Gastrocnemius medialis (tissue), 4 donors: ENCODE measurements around the gene ACADVL. TPM values are rescaled to one million over a fixed set of nuclear protein-coding genes. Genes with fewer than 3 reads are reported as not detected.

ENCODE experiments used
- ATAC-seq, 2 donors: fragments of 150-250 bp; one replicate each; pipeline ENCODE4 v1.9.1; 2016
- DNase-seq, 2 donors: peaks; one replicate each; pipeline ENCODE4 v3.0.0-alpha.2; 2019
- H3K27ac ChIP-seq, 4 donors: fragments of 200-600 bp; sonication (generic); 1 replicate in 1 of 4; 2 replicates in 3 of 4; pipeline ENCODE4 v1.5.1; 2016 to 2018; ENCODE audit warnings: mild to moderate bottlenecking in 2 of 4, moderate library complexity in 1 of 4
- H3K27me3 ChIP-seq, 3 donors: fragments of 200-600 bp; sonication (generic) in 2 of 3; 1 replicate in 1 of 3; 2 replicates in 2 of 3; pipeline versions ENCODE4 v1.5.1 to v1.6.0; 2016 to 2019; ENCODE audit warnings: mild to moderate bottlenecking in 1 of 3, moderate library complexity in 1 of 3
- H3K36me3 ChIP-seq, 2 donors: fragments of 200-600 bp; sonication (generic) in 1 of 2; one replicate each; pipeline ENCODE4 v1.5.1; 2017 to 2018
- H3K4me1 ChIP-seq, 2 donors: fragments of 200-600 bp; sonication (generic) in 1 of 2; one replicate each; pipeline ENCODE4 v1.5.1; 2016 to 2017; ENCODE audit warnings: mild to moderate bottlenecking in 2 of 2
- H3K4me3 ChIP-seq, 4 donors: fragments of 200-600 bp; sonication (generic) in 3 of 4; 1 replicate in 1 of 4; 2 replicates in 3 of 4; pipeline ENCODE4 v1.5.1; 2016 to 2019; ENCODE audit warnings: mild to moderate bottlenecking in 2 of 4
- H3K9me3 ChIP-seq, 3 donors: fragments of 200-600 bp; sonication (generic) in 2 of 3; 1 replicate in 1 of 3; 2 replicates in 2 of 3; pipeline ENCODE4 v1.5.1; 2016 to 2019
- POLR2A ChIP-seq, 2 donors: fragments of 450-650 bp; IDR thresholded peaks; one replicate each; pipeline ENCODE4 v1.6.1; 2017; ENCODE audit warnings: antibody characterized with exemption in 2 of 2, mild to moderate bottlenecking in 2 of 2, moderate library complexity in 2 of 2
- in situ Hi-C, 4 donors: fragments of 200-750 bp; cut with MboI; loops; one replicate each; pipeline versions ENCODE4 v1.15.0 to v1.8.0; 2017; ENCODE audit warnings: low sequenced_read_pairs in 4 of 4
- intact Hi-C: fragments of 100-400 bp; cut with DNase I; formaldehyde crosslinking; loops from one replicate; pipeline ENCODE4 v1.15.1; 2023; ENCODE audit warnings: low total_unique reads
- microRNA counts, 2 donors: library from miRNA; unstranded; fragments of <30 nt; microRNA quantifications; one replicate each; lab custom pipeline; 2016
- microRNA-seq, 2 donors: library from miRNA; unstranded; fragments of <30 nt; microRNA quantifications; one replicate each; pipeline ENCODE4, GENCODE V29; 2016; ENCODE audit warnings: borderline replicate concordance in 2 of 2
- total RNA-seq, 4 donors: library from RNA; depleted of rRNA; stranded (reverse); fragments of >200 nt; gene quantifications; one replicate each; pipeline versions ENCODE4 v1.1.0 to v1.2.3, GENCODE V29; 2016
- TF ChIP-seq, protein P1 (sequence below), 5 experiments: fragments of 450-650 bp in 3 of 5; fragments of 200-600 bp in 2 of 5; sonication (generic) in 2 of 5; IDR thresholded peaks in 4 of 5; conservative IDR thresholded peaks in 1 of 5; 1 replicate in 4 of 5; 2 replicates in 1 of 5; pipeline ENCODE4 v1.5.1; 2016 to 2019; ENCODE audit warnings: antibody characterized with exemption in 5 of 5, mild to moderate bottlenecking in 3 of 5, moderate library complexity in 3 of 5

ACADVL gene
- total RNA-seq, 4 donors from 2014 or later = 771 to 1,217 (median 1,086) TPM

DNA sequence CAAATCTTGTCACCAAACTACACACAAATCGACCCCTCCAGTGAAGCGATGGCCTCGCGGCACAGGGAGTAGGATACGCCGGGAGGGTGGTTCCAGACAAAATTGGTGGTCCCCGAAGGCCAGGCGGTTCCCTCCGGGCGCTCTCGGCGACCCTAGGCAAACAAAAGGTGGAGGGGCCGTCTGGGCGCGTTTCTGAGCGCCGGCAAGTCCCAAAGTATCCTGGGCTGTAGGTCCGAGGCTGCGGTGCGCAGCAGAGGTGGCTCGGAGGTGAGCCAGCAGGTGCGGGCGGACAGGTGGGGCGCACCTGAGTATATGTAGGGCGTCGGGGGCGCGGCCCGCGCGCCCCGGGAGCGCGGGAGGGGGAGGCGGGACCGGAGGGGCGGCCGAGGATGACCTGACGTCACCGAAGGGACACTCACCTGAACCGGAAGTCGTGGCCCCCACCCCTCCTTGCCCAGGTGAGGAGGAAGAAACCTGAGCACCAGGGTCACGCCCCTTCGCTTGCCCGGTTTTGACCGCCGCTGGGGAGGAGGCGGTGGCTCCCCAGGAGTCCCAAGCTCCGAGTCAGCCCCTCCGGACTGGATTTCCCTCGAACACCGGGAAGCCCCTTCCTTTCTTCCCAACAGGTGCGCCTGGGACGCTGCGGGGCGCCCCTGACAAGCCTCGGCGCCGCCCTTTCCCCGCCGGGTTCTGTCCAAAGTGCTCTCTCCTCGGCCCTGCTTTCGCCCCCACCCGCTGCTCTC lies 42.6 kb downstream of the ACADVL start, which contains the start of gene CLDN7:
Gene CLDN7 (minus strand): TSS at position 287 of the 743 bp plus-strand sequence. CDS start 435 bp downstream, outside the sequence.
- Histone ChIP-seq H3K4me1 (peaks cover 5 to 9% of the 10 kb centered on the region in 2 donors), H3K27me3 (peaks cover 41 to 54% (median 43%) of the 10 kb centered on the region in 3 donors), H3K36me3 (peaks cover 0 to 27% of the 10 kb centered on the region in 2 donors), H3K9me3 (no peaks in the 10 kb centered on the region), H3K27ac (peak within 1 kb of the TSS in 1 of 4 donors; percentile 11), H3K4me3 (peak within 1 kb of the TSS; percentile 52 to 63 (median 53))
- in situ Hi-C loops (no loop called here), intact Hi-C loops (no loop called here)
- DNase-seq (no peak), ATAC-seq (no peak)
- TF ChIP-seq, protein P1, sequence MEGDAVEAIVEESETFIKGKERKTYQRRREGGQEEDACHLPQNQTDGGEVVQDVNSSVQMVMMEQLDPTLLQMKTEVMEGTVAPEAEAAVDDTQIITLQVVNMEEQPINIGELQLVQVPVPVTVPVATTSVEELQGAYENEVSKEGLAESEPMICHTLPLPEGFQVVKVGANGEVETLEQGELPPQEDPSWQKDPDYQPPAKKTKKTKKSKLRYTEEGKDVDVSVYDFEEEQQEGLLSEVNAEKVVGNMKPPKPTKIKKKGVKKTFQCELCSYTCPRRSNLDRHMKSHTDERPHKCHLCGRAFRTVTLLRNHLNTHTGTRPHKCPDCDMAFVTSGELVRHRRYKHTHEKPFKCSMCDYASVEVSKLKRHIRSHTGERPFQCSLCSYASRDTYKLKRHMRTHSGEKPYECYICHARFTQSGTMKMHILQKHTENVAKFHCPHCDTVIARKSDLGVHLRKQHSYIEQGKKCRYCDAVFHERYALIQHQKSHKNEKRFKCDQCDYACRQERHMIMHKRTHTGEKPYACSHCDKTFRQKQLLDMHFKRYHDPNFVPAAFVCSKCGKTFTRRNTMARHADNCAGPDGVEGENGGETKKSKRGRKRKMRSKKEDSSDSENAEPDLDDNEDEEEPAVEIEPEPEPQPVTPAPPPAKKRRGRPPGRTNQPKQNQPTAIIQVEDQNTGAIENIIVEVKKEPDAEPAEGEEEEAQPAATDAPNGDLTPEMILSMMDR (IDR thresholded peaks at IDR 0.05 in 4 of 5, conservative IDR thresholded peaks at IDR 0.05 in 1 of 5) = no peak
- TF ChIP-seq POLR2A (IDR thresholded peaks at IDR 0.05) = no peak

DNA sequence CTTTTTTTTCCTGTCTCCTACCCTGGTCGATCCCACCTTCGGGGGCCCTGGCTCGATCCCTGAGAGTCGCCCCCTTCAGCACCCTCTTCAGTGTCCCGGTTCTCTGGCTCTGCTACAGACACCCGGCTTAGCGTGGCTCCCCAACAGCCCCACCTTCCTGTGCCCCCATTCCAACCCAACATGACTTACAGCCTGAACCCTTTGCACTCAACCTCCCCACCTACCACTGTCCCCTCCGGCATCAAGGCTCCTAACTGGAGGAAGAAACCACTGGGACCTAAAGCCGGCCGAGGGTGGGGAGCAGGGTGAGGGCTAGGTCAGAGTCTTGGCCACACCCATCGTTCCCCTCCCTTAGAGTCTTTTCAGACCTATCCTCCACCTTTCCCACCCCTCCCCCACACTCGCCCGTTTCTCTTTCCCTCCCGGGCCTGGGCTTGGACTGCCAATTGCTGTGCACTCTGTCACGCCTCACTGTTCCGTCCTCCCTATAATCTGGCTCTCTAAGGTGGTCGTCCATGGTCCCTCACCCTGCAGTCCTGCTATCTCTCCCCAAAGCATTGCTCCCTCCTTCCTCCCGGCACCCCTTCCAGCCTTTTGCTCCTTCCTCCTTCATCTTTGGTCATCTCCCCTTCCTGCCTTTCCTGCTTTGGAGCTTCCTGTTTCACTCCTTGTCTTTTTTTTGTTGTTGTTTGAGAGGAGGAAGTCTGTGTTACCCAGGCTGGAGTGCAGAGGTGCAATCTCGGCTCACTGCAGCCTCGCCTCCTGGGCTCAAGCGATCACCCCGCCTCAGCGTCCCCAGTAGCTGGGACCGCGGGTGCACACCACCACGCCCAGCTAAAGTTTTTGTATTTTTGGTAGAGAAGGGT lies 43.4 kb downstream of the ACADVL start:
- no peak for DNase-seq
- intact Hi-C loops = no loop called here
- Histone ChIP-seq H3K27me3 (peaks cover 41 to 54% (median 43%) of the 10 kb centered on the region in 3 donors), H3K9me3 (no peaks in the 10 kb centered on the region), H3K36me3 (peaks cover 0 to 18% of the 10 kb centered on the region in 2 donors), H3K4me3 (peak overlapping the region in 3 of 4 donors; percentile 0 to 52 (median 6)), H3K4me1 (peaks cover 5 to 9% of the 10 kb centered on the region in 2 donors), H3K27ac (no peak overlapping the region)
- TF ChIP-seq, protein P1 (IDR thresholded peaks at IDR 0.05 in 4 of 5, conservative IDR thresholded peaks at IDR 0.05 in 1 of 5) = no peak
- no peak for TF ChIP-seq POLR2A (IDR thresholded peaks at IDR 0.05)
- in situ Hi-C loops = no loop called here
- ATAC-seq = no peak

DNA sequence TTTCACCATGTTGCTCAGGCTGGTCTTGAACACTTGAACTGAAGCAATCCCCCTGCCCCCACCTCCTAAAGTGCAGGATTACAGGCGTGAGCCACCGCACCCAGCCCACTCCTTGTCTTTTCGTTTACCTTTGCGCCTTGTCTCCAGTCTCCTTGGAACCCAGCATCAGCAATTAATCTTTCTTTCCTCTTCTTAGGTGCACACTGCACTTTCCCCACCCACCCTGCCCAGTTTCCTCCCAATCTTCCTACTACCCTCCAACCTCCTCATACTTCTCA lies 44.0 kb downstream of the ACADVL start:
- in situ Hi-C loops (no loop called here), intact Hi-C loops (no loop called here)
- H3K4me3 ChIP-seq = no peak overlapping the region
- no peak overlapping the region for H3K27ac ChIP-seq
- no peaks in the 10 kb centered on the region for H3K9me3 ChIP-seq
- ATAC-seq (no peak), DNase-seq (no peak)
- peaks cover 0 to 14% of the 10 kb centered on the region in 2 donors for H3K36me3 ChIP-seq
- TF ChIP-seq POLR2A (IDR thresholded peaks at IDR 0.05) = no peak
- TF ChIP-seq, protein P1 (IDR thresholded peaks at IDR 0.05 in 4 of 5, conservative IDR thresholded peaks at IDR 0.05 in 1 of 5) = no peak
- H3K27me3 ChIP-seq = peaks cover 41 to 54% (median 43%) of the 10 kb centered on the region in 3 donors
- peaks cover 5 to 9% of the 10 kb centered on the region in 2 donors for H3K4me1 ChIP-seq

DNA sequence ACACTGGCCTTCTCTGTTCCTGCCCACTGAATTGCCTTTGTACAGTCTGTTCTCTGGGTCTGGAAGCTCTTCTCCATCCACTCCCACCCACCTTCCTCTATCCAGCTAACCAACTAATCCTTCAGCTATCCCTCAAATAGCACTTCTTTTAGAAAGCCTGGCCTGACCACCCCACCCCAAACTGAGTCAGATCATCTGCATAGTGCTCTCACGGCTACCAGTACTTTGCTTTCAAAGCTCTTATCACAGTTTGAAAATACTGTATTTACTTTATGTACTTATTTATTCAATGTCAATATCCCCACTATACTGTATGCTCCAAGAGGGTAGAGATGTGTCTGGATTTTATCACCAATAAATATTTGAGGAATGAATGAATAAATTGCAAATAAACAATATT lies 47.0 kb downstream of the ACADVL start:
- H3K4me1 ChIP-seq = no peaks in the 10 kb centered on the region
- in situ Hi-C loops = no loop called here
- no peak for ATAC-seq
- DNase-seq = no peak
- no peak overlapping the region for H3K4me3 ChIP-seq
- TF ChIP-seq POLR2A (IDR thresholded peaks at IDR 0.05) = no peak
- TF ChIP-seq, protein P1 (IDR thresholded peaks at IDR 0.05 in 4 of 5, conservative IDR thresholded peaks at IDR 0.05 in 1 of 5) = no peak
- no peaks in the 10 kb centered on the region for H3K36me3 ChIP-seq
- H3K9me3 ChIP-seq = no peaks in the 10 kb centered on the region
- H3K27me3 ChIP-seq = peaks cover 29 to 40% (median 30%) of the 10 kb centered on the region in 3 donors
- H3K27ac ChIP-seq = no peak overlapping the region
- intact Hi-C loops = no loop called here

MicroRNA genes within 50 kb of the gene (microRNA counts, 767-probe panel; counts per million panel counts)
- 356 to 448 counts per million in 2 donors for microRNA hsa-miR-324-3p (lab: Ali Mortazavi, UCI)
- 356 to 448 counts per million in 2 donors for microRNA hsa-miR-324-5p (lab: Ali Mortazavi, UCI)

Small RNAs within 50 kb of the gene (microRNA-seq; reads per million reads assigned to microRNA genes)
- gene MIR324 = 318 to 364 reads per million in 2 donors

Other genes with a start within 250 kb of the ACADVL start
- gene ALOX12, start 223.9 kb upstream of the ACADVL start, total RNA-seq = not detected
- 100 to 1,000 TPM; 181 to 201 (median 190) TPM for gene RNASEK, start 207.3 kb upstream of the ACADVL start, total RNA-seq
- gene BCL6B, start 196.9 kb upstream of the ACADVL start, total RNA-seq = 1 to 10 TPM; 1.2 to 3.9 (median 2.1) TPM
- gene SLC16A13, start 183.9 kb upstream of the ACADVL start, total RNA-seq = under 1 TPM in 2 of 4 donors, not detected in 2; 0.36 to 0.49 TPM
- gene SLC16A11, start 175.8 kb upstream of the ACADVL start, total RNA-seq = under 1 TPM in 2 of 4 donors, not detected in 2; 0.31 to 0.78 TPM
- 1 to 10 TPM in 3 of 4 donors, not detected in 1; 1.3 to 2.8 (median 2.3) TPM for gene CLEC10A, start 139.7 kb upstream of the ACADVL start, total RNA-seq
- 1 to 10 TPM in 2 of 4 donors, not detected in 2; 1.6 to 2.2 TPM for gene ASGR2, start 105.1 kb upstream of the ACADVL start, total RNA-seq
- 1 to 10 TPM in 1 of 4 donors, under 1 TPM in 1, not detected in 2; 0.81 to 1.8 TPM for gene ASGR1, start 40.6 kb upstream of the ACADVL start, total RNA-seq
- gene DLG4, start 102 bp upstream of the ACADVL start, total RNA-seq = 1 to 10 TPM; 3.5 to 6.7 (median 5.3) TPM
- gene DVL2, start 14.6 kb downstream of the ACADVL start, total RNA-seq = 10 to 100 TPM; 15.5 to 22.6 (median 20.5) TPM
- gene PHF23, start 19.5 kb downstream of the ACADVL start, total RNA-seq = 10 to 100 TPM; 16.9 to 31.8 (median 24.1) TPM
- gene GABARAP, start 22.5 kb downstream of the ACADVL start, total RNA-seq = 100 to 1,000 TPM; 207 to 626 (median 258) TPM
- 100 to 1,000 TPM in 3 of 4 donors, 10 to 100 TPM in 1; 71.5 to 150 (median 111) TPM for gene CTDNEP1, start 31.8 kb downstream of the ACADVL start, total RNA-seq
- gene ELP5, start 32.3 kb downstream of the ACADVL start, total RNA-seq = 10 to 100 TPM; 13.3 to 52.7 (median 26.7) TPM
- 1 to 10 TPM in 1 of 4 donors, under 1 TPM in 1, not detected in 2; 0.46 to 5.1 TPM for gene CLDN7, start 42.5 kb downstream of the ACADVL start, total RNA-seq
- gene SLC2A4, start 61.8 kb downstream of the ACADVL start, total RNA-seq = 100 to 1,000 TPM; 148 to 310 (median 227) TPM
- gene YBX2, start 74.7 kb downstream of the ACADVL start, total RNA-seq = 1 to 10 TPM in 1 of 4 donors, under 1 TPM in 2, not detected in 1; 0.42 to 2.2 (median 0.46) TPM
- 100 to 1,000 TPM; 115 to 384 (median 273) TPM for gene EIF5A, start 87.7 kb downstream of the ACADVL start, total RNA-seq
- 100 to 1,000 TPM; 135 to 240 (median 169) TPM for gene GPS2, start 95.4 kb downstream of the ACADVL start, total RNA-seq
- 10 to 100 TPM; 21.8 to 26.7 (median 23.5) TPM for gene NEURL4, start 109.4 kb downstream of the ACADVL start, total RNA-seq
- gene ACAP1, start 116.6 kb downstream of the ACADVL start, total RNA-seq = 10 to 100 TPM in 1 of 4 donors, 1 to 10 TPM in 1, under 1 TPM in 2; 0.22 to 16.3 (median 1.7) TPM
- gene KCTD11, start 132.2 kb downstream of the ACADVL start, total RNA-seq = 1 to 10 TPM; 3.6 to 7.0 (median 4.6) TPM
- gene TMEM95, start 135.2 kb downstream of the ACADVL start, total RNA-seq = not detected
- gene TNK1, start 161.2 kb downstream of the ACADVL start, total RNA-seq = 1 to 10 TPM in 1 of 4 donors, under 1 TPM in 1, not detected in 2; 0.13 to 2.2 TPM
- gene PLSCR3, start 174.6 kb downstream of the ACADVL start, total RNA-seq = 10 to 100 TPM in 3 of 4 donors, 1 to 10 TPM in 1; 8.9 to 20.3 (median 14.4) TPM
- 10 to 100 TPM; 28.9 to 65.6 (median 50.2) TPM for gene TMEM256, start 184.2 kb downstream of the ACADVL start, total RNA-seq
- 1 to 10 TPM; 4.2 to 6.6 (median 4.4) TPM for gene NLGN2, start 187.9 kb downstream of the ACADVL start, total RNA-seq
- not detected for gene SPEM1, start 200.4 kb downstream of the ACADVL start, total RNA-seq
- gene SPEM2, start 205.7 kb downstream of the ACADVL start, total RNA-seq = not detected
- gene SPEM3, start 208.9 kb downstream of the ACADVL start, total RNA-seq = not detected
- 1 to 10 TPM in 3 of 4 donors, under 1 TPM in 1; 0.92 to 3.9 (median 2.3) TPM for gene TMEM102, start 215.5 kb downstream of the ACADVL start, total RNA-seq
- 1 to 10 TPM; 1.2 to 7.4 (median 4.1) TPM for gene FGF11, start 219.6 kb downstream of the ACADVL start, total RNA-seq
- 100 to 1,000 TPM in 2 of 4 donors, 10 to 100 TPM in 2; 82.3 to 202 (median 101) TPM for gene CHRNB1, start 225.1 kb downstream of the ACADVL start, total RNA-seq